Testis (tissue), 2 donors: ENCODE data around the gene RPS6KA6.

ENCODE experiments used
- POLR2A ChIP-seq: fragments of 450-650 bp; IDR thresholded peaks from one replicate; pipeline ENCODE4 v1.6.1; 2017; ENCODE audit warnings: antibody characterized with exemption, mild to moderate bottlenecking, moderate library complexity
- TF ChIP-seq, protein P1 (sequence below), 3 experiments: fragments of 450-650 bp in 2 of 3; fragments of 200-600 bp in 1 of 3; sonication (generic) in 1 of 3; IDR thresholded peaks; one replicate each; pipeline ENCODE4 v1.5.1; 2016 to 2019; ENCODE audit warnings: antibody characterized with exemption in 3 of 3, mild to moderate bottlenecking in 2 of 3, moderate library complexity in 1 of 3

GRCh38 chrX:84175274-84175673 is 12.7 kb downstream of the RPS6KA6 start:
- TF ChIP-seq, protein P1, sequence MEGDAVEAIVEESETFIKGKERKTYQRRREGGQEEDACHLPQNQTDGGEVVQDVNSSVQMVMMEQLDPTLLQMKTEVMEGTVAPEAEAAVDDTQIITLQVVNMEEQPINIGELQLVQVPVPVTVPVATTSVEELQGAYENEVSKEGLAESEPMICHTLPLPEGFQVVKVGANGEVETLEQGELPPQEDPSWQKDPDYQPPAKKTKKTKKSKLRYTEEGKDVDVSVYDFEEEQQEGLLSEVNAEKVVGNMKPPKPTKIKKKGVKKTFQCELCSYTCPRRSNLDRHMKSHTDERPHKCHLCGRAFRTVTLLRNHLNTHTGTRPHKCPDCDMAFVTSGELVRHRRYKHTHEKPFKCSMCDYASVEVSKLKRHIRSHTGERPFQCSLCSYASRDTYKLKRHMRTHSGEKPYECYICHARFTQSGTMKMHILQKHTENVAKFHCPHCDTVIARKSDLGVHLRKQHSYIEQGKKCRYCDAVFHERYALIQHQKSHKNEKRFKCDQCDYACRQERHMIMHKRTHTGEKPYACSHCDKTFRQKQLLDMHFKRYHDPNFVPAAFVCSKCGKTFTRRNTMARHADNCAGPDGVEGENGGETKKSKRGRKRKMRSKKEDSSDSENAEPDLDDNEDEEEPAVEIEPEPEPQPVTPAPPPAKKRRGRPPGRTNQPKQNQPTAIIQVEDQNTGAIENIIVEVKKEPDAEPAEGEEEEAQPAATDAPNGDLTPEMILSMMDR (IDR thresholded peaks at IDR 0.05) = no peak
- TF ChIP-seq POLR2A = no peak
